ENCODE measurements around the gene ING1.
"Not testable (repeated sequence)": the region's sequence is repeated elsewhere in the genome, so short reads cannot be mapped to it uniquely, and the experiment has no call there.

ING1 gene

DNA sequence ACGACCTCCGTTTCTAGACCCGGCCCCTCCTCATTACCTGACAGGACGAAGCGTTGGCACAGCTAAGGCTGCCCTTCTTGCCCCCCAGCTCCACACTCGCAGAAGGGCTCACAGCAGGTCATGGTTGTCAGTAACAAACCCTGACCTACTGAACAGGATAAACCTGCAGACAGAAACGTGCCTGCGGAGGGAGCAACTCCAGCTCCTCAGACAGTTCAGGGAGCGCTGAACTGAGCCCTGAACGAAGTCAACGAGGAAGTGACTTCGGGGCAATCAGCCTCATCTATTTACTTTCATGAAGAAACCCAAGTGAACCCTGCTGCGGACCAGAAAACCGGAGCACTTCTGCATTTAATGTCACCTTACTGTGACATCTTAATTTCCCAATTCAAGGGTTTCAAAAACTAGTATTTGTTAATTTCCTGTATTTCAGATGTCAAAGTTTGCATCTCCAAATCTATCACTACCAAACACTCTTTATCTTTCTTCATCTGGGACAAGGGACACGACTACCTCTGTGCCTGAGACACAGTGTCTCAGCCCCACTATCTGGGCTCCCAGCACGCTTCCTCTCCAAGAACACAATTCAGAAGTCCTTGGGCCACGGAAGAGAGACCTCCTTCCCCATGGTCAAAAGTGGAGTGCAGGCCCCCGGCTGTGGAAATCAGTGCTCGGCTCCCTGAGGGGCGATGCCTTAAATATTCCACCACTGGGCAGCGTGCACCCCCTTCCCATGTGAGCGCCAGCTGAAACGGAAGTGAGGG lies 47.8 kb upstream of the ING1 start:
- no peak for TF ChIP-seq EZH2phosphoT487 (IDR thresholded peaks at IDR 0.05; ENCODE audit: low read depth)
- TF ChIP-seq, protein P1, sequence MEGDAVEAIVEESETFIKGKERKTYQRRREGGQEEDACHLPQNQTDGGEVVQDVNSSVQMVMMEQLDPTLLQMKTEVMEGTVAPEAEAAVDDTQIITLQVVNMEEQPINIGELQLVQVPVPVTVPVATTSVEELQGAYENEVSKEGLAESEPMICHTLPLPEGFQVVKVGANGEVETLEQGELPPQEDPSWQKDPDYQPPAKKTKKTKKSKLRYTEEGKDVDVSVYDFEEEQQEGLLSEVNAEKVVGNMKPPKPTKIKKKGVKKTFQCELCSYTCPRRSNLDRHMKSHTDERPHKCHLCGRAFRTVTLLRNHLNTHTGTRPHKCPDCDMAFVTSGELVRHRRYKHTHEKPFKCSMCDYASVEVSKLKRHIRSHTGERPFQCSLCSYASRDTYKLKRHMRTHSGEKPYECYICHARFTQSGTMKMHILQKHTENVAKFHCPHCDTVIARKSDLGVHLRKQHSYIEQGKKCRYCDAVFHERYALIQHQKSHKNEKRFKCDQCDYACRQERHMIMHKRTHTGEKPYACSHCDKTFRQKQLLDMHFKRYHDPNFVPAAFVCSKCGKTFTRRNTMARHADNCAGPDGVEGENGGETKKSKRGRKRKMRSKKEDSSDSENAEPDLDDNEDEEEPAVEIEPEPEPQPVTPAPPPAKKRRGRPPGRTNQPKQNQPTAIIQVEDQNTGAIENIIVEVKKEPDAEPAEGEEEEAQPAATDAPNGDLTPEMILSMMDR (IDR thresholded peaks at IDR 0.05; ENCODE audit: low read depth, low read length), result no peak
- Histone ChIP-seq H3K4me2 (ENCODE audit: low read length) (peak overlapping the region; percentile 31), H3K79me2 (ENCODE audit: low read length) (no peaks in the 10 kb centered on the region), H3K4me3 (ENCODE audit: low read length) (no peak overlapping the region; the same call in 1 of the 2 replicates), H3K27me3 (ENCODE audit: low read depth, low read length) (no peaks in the 10 kb centered on the region), H3K9me3 (ENCODE audit: insufficient read depth, low read length) (no peaks in the 10 kb centered on the region), H3K4me1 (ENCODE audit: low read length) (peaks cover 12% of the 10 kb centered on the region), H2AFZ (ENCODE audit: low read depth, low read length) (no peak overlapping the region), H4K20me1 (ENCODE audit: insufficient read depth, low read length) (0 out of 2 replicates have a peak, but pooled peaks cover 4% of the 10 kb centered on the region), H3K36me3 (replicated peaks; ENCODE audit: low read depth, low read length) (peaks cover 75% of the 10 kb centered on the region), H3K9ac (ENCODE audit: low read length) (no peak overlapping the region), H3K27ac (ENCODE audit: low read length) (no peak overlapping the region)

DNA sequence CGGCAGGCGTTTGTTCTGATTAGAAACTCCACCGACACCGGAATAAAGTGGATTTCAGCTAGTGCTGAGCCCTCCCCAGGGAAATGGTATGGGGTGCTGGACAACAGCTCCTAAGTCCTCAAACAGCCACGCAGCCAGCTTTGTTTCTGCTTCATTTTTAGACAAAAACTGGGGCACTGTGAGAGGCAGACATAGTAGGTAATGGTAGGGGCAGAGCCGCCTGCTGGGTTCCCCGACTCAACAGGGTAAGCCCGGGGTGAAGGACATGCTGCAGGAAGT lies 47.3 kb upstream of the ING1 start:
- Histone ChIP-seq H2AFZ (ENCODE audit: low read depth, low read length) (no peak overlapping the region), H3K4me2 (ENCODE audit: low read length) (peak overlapping the region; percentile 31), H3K36me3 (replicated peaks; ENCODE audit: low read depth, low read length) (peaks cover 71% of the 10 kb centered on the region)

DNA sequence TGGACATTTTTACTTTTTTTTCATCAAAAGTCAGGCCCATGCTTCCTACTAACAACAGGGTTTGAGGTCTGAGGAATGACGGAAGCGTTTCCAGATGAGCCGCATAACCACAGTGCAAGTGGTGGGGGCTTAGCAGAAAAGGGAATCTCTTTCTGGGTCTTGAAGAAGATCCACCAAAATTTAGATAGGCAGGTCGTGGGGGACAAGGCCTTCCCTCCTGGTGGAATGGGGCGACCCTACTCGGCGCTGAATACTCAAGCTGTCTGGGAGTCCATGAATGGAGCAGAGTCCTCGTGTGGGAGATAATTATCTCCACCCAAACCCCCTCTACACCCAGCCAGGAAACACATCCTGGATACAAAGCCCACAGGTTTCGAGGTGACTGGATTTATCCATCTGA lies 44.5 kb upstream of the ING1 start:
- Histone ChIP-seq H3K9ac (ENCODE audit: low read length) (no peak overlapping the region), H3K79me2 (ENCODE audit: low read length) (no peaks in the 10 kb centered on the region), H3K36me3 (replicated peaks; ENCODE audit: low read depth, low read length) (peaks cover 43% of the 10 kb centered on the region), H3K27me3 (ENCODE audit: low read depth, low read length) (no peaks in the 10 kb centered on the region), H3K4me2 (ENCODE audit: low read length) (no peak overlapping the region), H4K20me1 (ENCODE audit: insufficient read depth, low read length) (0 out of 2 replicates have a peak, but pooled peaks cover 4% of the 10 kb centered on the region), H3K9me3 (ENCODE audit: insufficient read depth, low read length) (no peaks in the 10 kb centered on the region), H3K4me3 (ENCODE audit: low read length) (no peak overlapping the region), H3K4me1 (ENCODE audit: low read length) (peaks cover 12% of the 10 kb centered on the region), H2AFZ (ENCODE audit: low read depth, low read length) (no peak overlapping the region), H3K27ac (ENCODE audit: low read length) (no peak overlapping the region)
- TF ChIP-seq, protein P1 (IDR thresholded peaks at IDR 0.05; ENCODE audit: low read depth, low read length), result no peak
- no peak for TF ChIP-seq EZH2phosphoT487 (IDR thresholded peaks at IDR 0.05; ENCODE audit: low read depth)

More for the DNA sequence above, 47.3 kb upstream of the ING1 start:
- H3K4me3 ChIP-seq (ENCODE audit: low read length), result no peak overlapping the region
- H3K9me3 ChIP-seq (ENCODE audit: insufficient read depth, low read length), result no peaks in the 10 kb centered on the region
- H3K79me2 ChIP-seq (ENCODE audit: low read length), result no peaks in the 10 kb centered on the region
- no peaks in the 10 kb centered on the region for H3K27me3 ChIP-seq (ENCODE audit: low read depth, low read length)
- H4K20me1 ChIP-seq (ENCODE audit: insufficient read depth, low read length), result 0 out of 2 replicates have a peak, but pooled peaks cover 4% of the 10 kb centered on the region
- TF ChIP-seq, protein P1 (IDR thresholded peaks at IDR 0.05; ENCODE audit: low read depth, low read length), result no peak
- no peak for TF ChIP-seq EZH2phosphoT487 (IDR thresholded peaks at IDR 0.05; ENCODE audit: low read depth)
- H3K9ac ChIP-seq (ENCODE audit: low read length), result no peak overlapping the region
- no peak overlapping the region for H3K27ac ChIP-seq (ENCODE audit: low read length)
- peaks cover 12% of the 10 kb centered on the region for H3K4me1 ChIP-seq (ENCODE audit: low read length)

DNA sequence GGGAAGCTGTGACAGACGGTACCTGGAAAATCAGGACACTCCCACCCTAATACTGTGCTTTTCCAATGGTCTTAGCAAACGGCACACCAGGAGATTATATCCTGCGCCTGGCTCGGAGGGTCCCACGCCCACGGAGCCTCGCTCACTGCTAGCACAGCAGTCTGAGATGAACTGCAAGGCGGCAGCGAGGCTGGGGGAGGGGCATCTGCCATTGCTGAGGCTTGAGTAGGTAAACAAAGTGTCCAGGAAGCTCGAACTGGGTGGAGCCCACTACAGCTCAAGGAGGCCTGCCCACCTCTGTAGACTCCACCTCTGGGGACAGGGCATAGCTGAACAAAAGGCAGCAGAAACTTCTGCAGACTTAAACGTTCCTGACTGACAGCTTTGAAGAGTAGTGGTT lies 43.7 kb upstream of the ING1 start:
- H3K27me3 ChIP-seq (ENCODE audit: low read depth, low read length); H3K9ac ChIP-seq (ENCODE audit: low read length); H3K79me2 ChIP-seq (ENCODE audit: low read length); H2AFZ ChIP-seq (ENCODE audit: low read depth, low read length); H3K9me3 ChIP-seq (ENCODE audit: insufficient read depth, low read length); H3K4me3 ChIP-seq (ENCODE audit: low read length); H4K20me1 ChIP-seq (ENCODE audit: insufficient read depth, low read length); H3K4me2 ChIP-seq (ENCODE audit: low read length); H3K27ac ChIP-seq (ENCODE audit: low read length): not testable (repeated sequence)
- Histone ChIP-seq H3K36me3 (replicated peaks; ENCODE audit: low read depth, low read length) (peaks cover 37% of the 10 kb centered on the region), H3K4me1 (ENCODE audit: low read length) (peaks cover 12% of the 10 kb centered on the region)

Measured in OCI-LY3 (cell line).